Hepatocyte (in vitro differentiated cells): ENCODE measurements around the gene TFIP11. TPM values are rescaled to one million over a fixed set of nuclear protein-coding genes. Genes with fewer than 3 reads are reported as not detected.

Experiments used
- DNase-seq: peaks from one replicate; pipeline ENCODE4 v3.0.0-alpha.2; 2016; ENCODE audit warnings: low spot score
- H2AFZ ChIP-seq: fragments of 200-600 bp; sonication (generic); 2 replicates; pipeline ENCODE4 v1.6.0; 2016; ENCODE audit warnings: antibody characterized with exemption, mild to moderate bottlenecking
- H3K27ac ChIP-seq: fragments of 200-600 bp; sonication (generic); 2 replicates; pipeline ENCODE4 v1.5.1; 2016; ENCODE audit warnings: mild to moderate bottlenecking
- H3K27me3 ChIP-seq: fragments of 200-600 bp; sonication (generic); 2 replicates; pipeline ENCODE4 v1.6.1; 2016
- H3K36me3 ChIP-seq: fragments of 200-600 bp; sonication (generic); replicated peaks from 2 replicates; pipeline ENCODE4 v1.5.1; 2016; ENCODE audit warnings: low read depth; ENCODE audit not compliant: insufficient read depth
- H3K4me1 ChIP-seq: fragments of 200-600 bp; sonication (generic); 2 replicates; pipeline ENCODE4 v1.5.1; 2016; ENCODE audit warnings: mild to moderate bottlenecking, moderate library complexity; ENCODE audit not compliant: insufficient read depth
- H3K4me2 ChIP-seq: fragments of 200-600 bp; sonication (generic); 2 replicates; pipeline ENCODE4 v1.6.0; 2016
- H3K4me3 ChIP-seq: fragments of 200-600 bp; sonication (generic); 2 replicates; pipeline ENCODE4 v1.5.1; 2016; ENCODE audit warnings: mild to moderate bottlenecking
- H3K79me2 ChIP-seq: fragments of 200-600 bp; sonication (generic); 2 replicates; pipeline ENCODE4 v1.6.0; 2017; ENCODE audit warnings: mild to moderate bottlenecking
- H3K9me2 ChIP-seq: fragments of 200-600 bp; sonication (generic); replicated peaks from 2 replicates; pipeline ENCODE4 v1.6.0; 2017; ENCODE audit warnings: mild to moderate bottlenecking; ENCODE audit not compliant: insufficient read depth
- H3K9me3 ChIP-seq: fragments of 200-600 bp; sonication (generic); 2 replicates; pipeline ENCODE4 v1.5.1; 2016; ENCODE audit warnings: low read depth, mild to moderate bottlenecking
- H4K20me1 ChIP-seq: fragments of 200-600 bp; sonication (generic); 2 replicates; pipeline ENCODE4 v1.6.0; 2016; ENCODE audit warnings: mild to moderate bottlenecking; ENCODE audit not compliant: insufficient read depth, poor library complexity, severe bottlenecking
- EZH2 ChIP-seq: fragments of 200-600 bp; sonication (generic); IDR thresholded peaks from 2 replicates; pipeline ENCODE4 v1.6.1; 2016; ENCODE audit warnings: antibody characterized with exemption, mild to moderate bottlenecking, borderline replicate concordance
- EZH2phosphoT487 ChIP-seq: fragments of 200-600 bp; sonication (generic); IDR thresholded peaks from one replicate; pipeline ENCODE4 v1.6.1; 2018; ENCODE audit warnings: antibody characterized with exemption, mild to moderate bottlenecking, low read depth, moderate library complexity; ENCODE audit not compliant: unreplicated experiment, severe bottlenecking
- WGBS: methylation state at CpG from one replicate; pipeline ENCODE4 v1.1.6; 2016; ENCODE audit warnings: low lambda C conversion rate; ENCODE audit errors: missing lambda C conversion rate; 5-methylcytosine and 5-hydroxymethylcytosine counted together
- polyA plus RNA-seq: library from polyadenylated mRNA; unstranded; fragments of >200 nt; fragmentation: Nextera tagmentation; extraction: Ambion mirVana; gene quantifications from 2 replicates; pipeline ENCODE4 v1.2.1, GENCODE V29; 2016
- total RNA-seq: library from RNA; depleted of rRNA; stranded (reverse); fragments of >200 nt; gene quantifications from 2 replicates; pipeline ENCODE4 v1.2.3, GENCODE V29; 2014
- TF ChIP-seq, protein P1 (sequence below): fragments of 200-600 bp; sonication (generic); IDR thresholded peaks from 2 replicates; pipeline ENCODE4 v1.5.1; 2016; ENCODE audit warnings: antibody characterized with exemption, mild to moderate bottlenecking; ENCODE audit not compliant: poor library complexity

TFIP11 gene
- total and polyA plus RNA-seq, 2 experiments from 2014 or later: 19.6 to 21.3 TPM

DNA sequence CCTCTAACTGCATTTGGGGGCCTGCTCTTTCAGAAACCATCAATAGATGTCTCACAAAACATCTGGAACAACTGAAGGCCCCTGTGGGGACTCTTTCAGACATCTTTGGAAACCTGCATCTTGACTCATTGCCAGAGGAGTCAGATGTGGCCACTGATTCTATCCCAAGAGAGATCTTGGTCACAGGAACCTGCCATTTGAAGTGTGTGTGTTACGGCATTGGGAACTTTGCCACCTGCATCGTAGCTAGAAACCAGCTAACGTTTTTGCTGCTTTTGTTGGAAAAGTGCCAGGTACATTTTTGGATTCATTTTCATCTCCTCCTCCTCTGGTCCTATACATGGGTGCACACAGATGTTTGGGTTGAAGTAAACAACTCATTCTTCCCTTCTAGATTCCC lies 24.3 kb downstream of the TFIP11 start:
- Histone ChIP-seq H3K4me1 (peaks cover 9% of the 10 kb centered on the region), H3K9me3 (no peaks in the 10 kb centered on the region), H3K27me3 (no peaks in the 10 kb centered on the region), H3K36me3 (no peaks in the 10 kb centered on the region), H2AFZ (no peak overlapping the region), H3K79me2 (peaks cover 22% of the 10 kb centered on the region), H3K27ac (no peak overlapping the region), H3K9me2 (no peaks in the 10 kb centered on the region), H4K20me1 (no peaks in the 10 kb centered on the region), H3K4me3 (no peak overlapping the region), H3K4me2 (no peak overlapping the region)
- TF ChIP-seq, protein P1, sequence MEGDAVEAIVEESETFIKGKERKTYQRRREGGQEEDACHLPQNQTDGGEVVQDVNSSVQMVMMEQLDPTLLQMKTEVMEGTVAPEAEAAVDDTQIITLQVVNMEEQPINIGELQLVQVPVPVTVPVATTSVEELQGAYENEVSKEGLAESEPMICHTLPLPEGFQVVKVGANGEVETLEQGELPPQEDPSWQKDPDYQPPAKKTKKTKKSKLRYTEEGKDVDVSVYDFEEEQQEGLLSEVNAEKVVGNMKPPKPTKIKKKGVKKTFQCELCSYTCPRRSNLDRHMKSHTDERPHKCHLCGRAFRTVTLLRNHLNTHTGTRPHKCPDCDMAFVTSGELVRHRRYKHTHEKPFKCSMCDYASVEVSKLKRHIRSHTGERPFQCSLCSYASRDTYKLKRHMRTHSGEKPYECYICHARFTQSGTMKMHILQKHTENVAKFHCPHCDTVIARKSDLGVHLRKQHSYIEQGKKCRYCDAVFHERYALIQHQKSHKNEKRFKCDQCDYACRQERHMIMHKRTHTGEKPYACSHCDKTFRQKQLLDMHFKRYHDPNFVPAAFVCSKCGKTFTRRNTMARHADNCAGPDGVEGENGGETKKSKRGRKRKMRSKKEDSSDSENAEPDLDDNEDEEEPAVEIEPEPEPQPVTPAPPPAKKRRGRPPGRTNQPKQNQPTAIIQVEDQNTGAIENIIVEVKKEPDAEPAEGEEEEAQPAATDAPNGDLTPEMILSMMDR: no peak
- TF ChIP-seq EZH2phosphoT487 (no peak), EZH2 (no peak)
- 91% methylated on average over 3 of the region's 3 CpGs for WGBS
- no peak for DNase-seq

DNA sequence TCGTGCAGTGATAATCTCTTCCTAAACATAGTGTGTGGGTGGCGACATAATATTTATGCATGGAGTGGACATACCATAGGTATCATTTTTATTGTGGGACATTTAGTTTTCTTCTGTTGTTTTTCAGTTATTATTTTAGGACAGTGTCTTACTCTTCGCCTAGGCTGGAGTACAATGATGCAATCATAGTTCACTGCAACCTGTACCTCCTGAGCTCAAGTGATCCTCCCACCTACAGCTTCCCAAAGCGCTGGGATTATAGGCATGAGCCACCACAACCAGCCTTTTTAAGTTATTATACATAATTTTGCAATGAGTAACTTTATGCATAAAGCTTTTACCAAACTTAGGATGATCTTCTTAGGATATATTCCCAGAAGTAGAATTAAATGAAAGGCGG lies 25.9 kb downstream of the TFIP11 start:
- peaks cover 15% of the 10 kb centered on the region for H3K4me1 ChIP-seq
- H3K9me3 ChIP-seq: no peaks in the 10 kb centered on the region
- no peak overlapping the region for H3K4me2 ChIP-seq
- H4K20me1 ChIP-seq: no peaks in the 10 kb centered on the region
- H3K36me3 ChIP-seq: no peaks in the 10 kb centered on the region
- WGBS: 91% methylated on average over 5 of the region's 5 CpGs
- TF ChIP-seq EZH2phosphoT487: no peak
- TF ChIP-seq EZH2: no peak
- TF ChIP-seq, protein P1: no peak
- no peak overlapping the region for H2AFZ ChIP-seq
- H3K27me3 ChIP-seq: no peaks in the 10 kb centered on the region
- DNase-seq: no peak
- H3K9me2 ChIP-seq: no peaks in the 10 kb centered on the region
- no peak overlapping the region for H3K4me3 ChIP-seq
- H3K79me2 ChIP-seq: peaks cover 38% of the 10 kb centered on the region
- no peak overlapping the region for H3K27ac ChIP-seq

DNA sequence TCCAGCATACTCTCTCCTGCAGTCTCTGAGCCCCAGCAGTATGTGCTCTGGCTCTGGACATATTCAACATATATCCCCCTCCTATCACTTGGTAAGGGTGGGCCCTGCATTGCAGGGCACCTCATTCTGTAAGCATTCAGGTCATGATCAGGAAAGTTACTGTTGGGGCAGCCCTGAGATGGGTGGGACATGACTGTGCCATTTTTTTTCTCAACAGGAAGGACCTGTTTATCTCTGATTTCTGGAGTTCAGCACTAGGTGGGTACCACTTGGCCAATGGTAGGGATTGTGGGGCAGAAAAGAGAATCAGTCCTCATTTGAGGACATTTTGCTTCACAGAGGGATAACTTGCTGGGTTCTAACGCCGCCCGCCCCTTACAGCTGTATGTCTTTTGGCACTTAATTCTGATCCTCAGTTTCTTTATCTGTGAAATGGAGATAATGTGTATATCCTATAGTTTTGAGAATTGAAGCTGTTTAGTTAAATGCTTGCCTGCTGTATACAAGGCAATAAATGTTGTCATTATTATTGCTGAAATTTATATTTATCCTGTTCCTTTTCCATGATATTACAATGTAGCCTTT lies 26.4 kb downstream of the TFIP11 start:
- H2AFZ ChIP-seq: no peak overlapping the region
- TF ChIP-seq EZH2phosphoT487 (no peak), EZH2 (no peak)
- TF ChIP-seq, protein P1: no peak
- no peaks in the 10 kb centered on the region for H3K27me3 ChIP-seq
- 65% methylated on average over 3 of the region's 3 CpGs for WGBS
- H3K4me3 ChIP-seq: no peak overlapping the region
- no peak overlapping the region for H3K4me2 ChIP-seq
- H3K4me1 ChIP-seq: peaks cover 15% of the 10 kb centered on the region
- H3K9me3 ChIP-seq: no peaks in the 10 kb centered on the region
- H3K27ac ChIP-seq: no peak overlapping the region
- H4K20me1 ChIP-seq: no peaks in the 10 kb centered on the region
- H3K79me2 ChIP-seq: peaks cover 43% of the 10 kb centered on the region
- H3K9me2 ChIP-seq: no peaks in the 10 kb centered on the region
- H3K36me3 ChIP-seq: no peaks in the 10 kb centered on the region
- no peak for DNase-seq
